ENCODE data around the gene UBLCP1. TPM values are rescaled to one million over a fixed set of nuclear protein-coding genes. Genes with fewer than 3 reads are reported as not detected.
A peak's percentile ranks its signal among the peaks of the same experiment; 100 is the strongest.

Gene UBLCP1
- total and polyA plus RNA-seq, 4 donors: 6.1 to 9.5 (median 7.6) TPM

GRCh38 chr5:159273923-159274322 lies 10.8 kb downstream of the UBLCP1 start:
- Histone ChIP-seq H3K4me3 (ENCODE audit: low read depth in 1 of 3, low read length in 3 of 3) (no peak overlapping the region), H3K9me3 (ENCODE audit: control insufficient read depth in 4 of 4, low read length in 3 of 4) (no peaks in the 10 kb centered on the region), H3K9ac (ENCODE audit: low read depth in 1 of 2, low read length in 2 of 2) (no peak overlapping the region), H3K4me1 (ENCODE audit: control insufficient read depth in 4 of 4, insufficient read depth in 4 of 4, low read length in 3 of 4) (peaks cover 0 to 1% (median 0%) of the 10 kb centered on the region in 4 donors), H3K27ac (ENCODE audit: low read depth in 1 of 2, low read length in 2 of 2) (no peak overlapping the region), H3K36me3 (ENCODE audit: control insufficient read depth in 4 of 4, insufficient read depth in 3 of 4, low read depth in 1 of 4, low read length in 3 of 4) (peaks cover 2 to 31% (median 16%) of the 10 kb centered on the region in 4 donors), H3K27me3 (ENCODE audit: control insufficient read depth in 4 of 4, insufficient read depth in 4 of 4, low read length in 3 of 4) (no peaks in the 10 kb centered on the region)
- no peak for DNase-seq (ENCODE audit: low spot score)
- no peak for TF ChIP-seq REST (IDR thresholded peaks at IDR 0.05)

DNA sequence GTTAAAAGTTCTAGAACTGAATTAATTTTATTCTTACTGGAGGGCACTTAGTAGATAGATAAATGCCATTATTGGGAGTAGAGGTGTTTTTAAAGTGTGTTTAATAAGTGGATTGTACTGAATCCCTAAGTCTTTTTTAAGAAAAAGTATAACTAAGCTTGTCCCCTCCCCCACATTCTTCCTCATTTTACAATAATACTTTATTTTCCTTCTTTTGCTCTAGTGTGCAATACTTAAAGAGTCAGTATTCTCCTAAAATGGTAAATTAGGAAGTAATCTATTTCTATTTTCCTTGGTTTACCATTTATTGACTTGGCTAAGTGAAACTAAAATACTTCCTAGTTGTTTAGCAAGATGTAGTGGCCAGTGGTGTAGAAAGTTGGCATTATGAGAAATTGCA lies 11.6 kb downstream of the UBLCP1 start:
- TF ChIP-seq TAF1 (conservative IDR thresholded peaks at IDR 0.05) (no peak), JUND (IDR thresholded peaks at IDR 0.05) (no peak), EGR1 (IDR thresholded peaks at IDR 0.05; ENCODE audit: low read depth in 2 of 2) (no peak), ATF3 (IDR thresholded peaks at IDR 0.05) (no peak), NR2F2 (IDR thresholded peaks at IDR 0.05) (no peak), HNF4A (conservative IDR thresholded peaks at IDR 0.05) (no peak), RAD21 (IDR thresholded peaks at IDR 0.05) (no peak)
- TF ChIP-seq, protein P1, sequence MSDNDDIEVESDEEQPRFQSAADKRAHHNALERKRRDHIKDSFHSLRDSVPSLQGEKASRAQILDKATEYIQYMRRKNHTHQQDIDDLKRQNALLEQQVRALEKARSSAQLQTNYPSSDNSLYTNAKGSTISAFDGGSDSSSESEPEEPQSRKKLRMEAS (IDR thresholded peaks at IDR 0.05): no peak
- TF ChIP-seq, protein P2, sequence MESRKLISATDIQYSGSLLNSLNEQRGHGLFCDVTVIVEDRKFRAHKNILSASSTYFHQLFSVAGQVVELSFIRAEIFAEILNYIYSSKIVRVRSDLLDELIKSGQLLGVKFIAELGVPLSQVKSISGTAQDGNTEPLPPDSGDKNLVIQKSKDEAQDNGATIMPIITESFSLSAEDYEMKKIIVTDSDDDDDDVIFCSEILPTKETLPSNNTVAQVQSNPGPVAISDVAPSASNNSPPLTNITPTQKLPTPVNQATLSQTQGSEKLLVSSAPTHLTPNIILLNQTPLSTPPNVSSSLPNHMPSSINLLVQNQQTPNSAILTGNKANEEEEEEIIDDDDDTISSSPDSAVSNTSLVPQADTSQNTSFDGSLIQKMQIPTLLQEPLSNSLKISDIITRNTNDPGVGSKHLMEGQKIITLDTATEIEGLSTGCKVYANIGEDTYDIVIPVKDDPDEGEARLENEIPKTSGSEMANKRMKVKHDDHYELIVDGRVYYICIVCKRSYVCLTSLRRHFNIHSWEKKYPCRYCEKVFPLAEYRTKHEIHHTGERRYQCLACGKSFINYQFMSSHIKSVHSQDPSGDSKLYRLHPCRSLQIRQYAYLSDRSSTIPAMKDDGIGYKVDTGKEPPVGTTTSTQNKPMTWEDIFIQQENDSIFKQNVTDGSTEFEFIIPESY (IDR thresholded peaks at IDR 0.05): no peak
- no peak overlapping the region for H3K9ac ChIP-seq (ENCODE audit: low read depth in 1 of 2, low read length in 2 of 2)
- H3K9me3 ChIP-seq (ENCODE audit: control insufficient read depth in 4 of 4, low read length in 3 of 4): no peaks in the 10 kb centered on the region
- H3K27me3 ChIP-seq (ENCODE audit: control insufficient read depth in 4 of 4, insufficient read depth in 4 of 4, low read length in 3 of 4): no peaks in the 10 kb centered on the region
- no peak overlapping the region for H3K27ac ChIP-seq (ENCODE audit: low read depth in 1 of 2, low read length in 2 of 2)
- H3K4me1 ChIP-seq (ENCODE audit: control insufficient read depth in 4 of 4, insufficient read depth in 4 of 4, low read length in 3 of 4): peaks cover 0 to 1% (median 0%) of the 10 kb centered on the region in 4 donors
- no peak for DNase-seq (ENCODE audit: low spot score)
- H3K4me3 ChIP-seq (ENCODE audit: low read depth in 1 of 3, low read length in 3 of 3): no peak overlapping the region
- peaks cover 2 to 29% (median 17%) of the 10 kb centered on the region in 4 donors for H3K36me3 ChIP-seq (ENCODE audit: control insufficient read depth in 4 of 4, insufficient read depth in 3 of 4, low read depth in 1 of 4, low read length in 3 of 4)

DNA sequence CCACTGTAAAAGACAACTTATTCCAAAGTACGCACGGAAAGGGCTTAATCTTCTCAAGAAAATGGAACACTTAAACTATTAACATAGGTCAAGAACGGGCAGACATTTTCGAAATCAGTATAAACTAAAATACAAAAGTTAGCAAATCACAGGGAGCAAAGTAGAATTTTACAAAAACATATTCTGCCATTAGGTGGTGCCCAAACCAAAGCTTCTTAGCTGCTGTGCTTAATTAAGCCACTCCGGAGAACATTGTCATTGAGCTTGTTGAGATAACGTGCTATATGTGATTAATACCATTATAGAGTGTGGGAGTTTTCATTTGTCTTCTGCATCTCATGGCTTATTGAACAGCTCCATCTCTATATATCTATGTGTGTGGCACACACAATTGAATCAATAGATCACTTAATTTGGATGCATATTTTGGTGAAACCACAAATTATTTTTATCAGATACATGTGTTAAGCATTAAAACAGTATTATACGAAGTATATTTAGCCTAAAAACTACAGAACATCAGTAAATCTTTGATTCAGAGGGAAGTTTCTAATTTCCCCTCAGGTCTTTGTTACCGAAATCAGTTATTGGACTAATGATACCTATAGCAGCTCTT lies 23.4 kb downstream of the UBLCP1 start:
- no peak for TF ChIP-seq ATF3 (IDR thresholded peaks at IDR 0.05)
- TF ChIP-seq TAF1 (conservative IDR thresholded peaks at IDR 0.05): no peak
- TF ChIP-seq, protein P3, sequence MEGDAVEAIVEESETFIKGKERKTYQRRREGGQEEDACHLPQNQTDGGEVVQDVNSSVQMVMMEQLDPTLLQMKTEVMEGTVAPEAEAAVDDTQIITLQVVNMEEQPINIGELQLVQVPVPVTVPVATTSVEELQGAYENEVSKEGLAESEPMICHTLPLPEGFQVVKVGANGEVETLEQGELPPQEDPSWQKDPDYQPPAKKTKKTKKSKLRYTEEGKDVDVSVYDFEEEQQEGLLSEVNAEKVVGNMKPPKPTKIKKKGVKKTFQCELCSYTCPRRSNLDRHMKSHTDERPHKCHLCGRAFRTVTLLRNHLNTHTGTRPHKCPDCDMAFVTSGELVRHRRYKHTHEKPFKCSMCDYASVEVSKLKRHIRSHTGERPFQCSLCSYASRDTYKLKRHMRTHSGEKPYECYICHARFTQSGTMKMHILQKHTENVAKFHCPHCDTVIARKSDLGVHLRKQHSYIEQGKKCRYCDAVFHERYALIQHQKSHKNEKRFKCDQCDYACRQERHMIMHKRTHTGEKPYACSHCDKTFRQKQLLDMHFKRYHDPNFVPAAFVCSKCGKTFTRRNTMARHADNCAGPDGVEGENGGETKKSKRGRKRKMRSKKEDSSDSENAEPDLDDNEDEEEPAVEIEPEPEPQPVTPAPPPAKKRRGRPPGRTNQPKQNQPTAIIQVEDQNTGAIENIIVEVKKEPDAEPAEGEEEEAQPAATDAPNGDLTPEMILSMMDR (IDR thresholded peaks at IDR 0.05; ENCODE audit: low read depth, low read length, missing input control): peak; percentile 32
- no peak for TF ChIP-seq FOXA1 (IDR thresholded peaks at IDR 0.05)
- TF ChIP-seq FOXA2 (IDR thresholded peaks at IDR 0.05): no peak
- TF ChIP-seq, protein P1 (IDR thresholded peaks at IDR 0.05): no peak
- peak; percentile 79 to 81 for TF ChIP-seq RAD21 (IDR thresholded peaks at IDR 0.05)
- no peaks in the 10 kb centered on the region for H3K4me1 ChIP-seq (ENCODE audit: control insufficient read depth in 4 of 4, insufficient read depth in 4 of 4, low read length in 3 of 4)
- no peak for DNase-seq (ENCODE audit: low spot score)
- H3K27ac ChIP-seq (ENCODE audit: low read depth in 1 of 2, low read length in 2 of 2): no peak overlapping the region
- WGBS: 60% methylated on average over 8 of the region's 8 CpGs
- peaks cover 0 to 18% (median 9%) of the 10 kb centered on the region in 4 donors for H3K36me3 ChIP-seq (ENCODE audit: control insufficient read depth in 4 of 4, insufficient read depth in 3 of 4, low read depth in 1 of 4, low read length in 3 of 4)
- no peak overlapping the region for H3K9ac ChIP-seq (ENCODE audit: low read depth in 1 of 2, low read length in 2 of 2)
- H3K9me3 ChIP-seq (ENCODE audit: control insufficient read depth in 4 of 4, low read length in 3 of 4): no peaks in the 10 kb centered on the region
- no peaks in the 10 kb centered on the region for H3K27me3 ChIP-seq (ENCODE audit: control insufficient read depth in 4 of 4, insufficient read depth in 4 of 4, low read length in 3 of 4)
- H3K4me3 ChIP-seq (ENCODE audit: low read depth in 1 of 3, low read length in 3 of 3): no peak overlapping the region
